Ureter (tissue), 1 donor: Measurements from ENCODE around the gene ATP6V0C. TPM values are rescaled to one million over a fixed set of nuclear protein-coding genes. Genes with fewer than 3 reads are reported as not detected.

Source experiments
- DNase-seq: peaks from one replicate; pipeline ENCODE4 v3.0.0-alpha.2; 2020; ENCODE audit warnings: low spot score
- total RNA-seq: library from RNA; stranded (reverse); gene quantifications from one replicate; pipeline ENCODE4 v1.2.4, GENCODE V29; 2023
- donor health status: DM: yes; HTN: yes; CAD: no.

ATP6V0C gene
- total RNA-seq, 1 donor from 2014 or later: 170 TPM

DNA sequence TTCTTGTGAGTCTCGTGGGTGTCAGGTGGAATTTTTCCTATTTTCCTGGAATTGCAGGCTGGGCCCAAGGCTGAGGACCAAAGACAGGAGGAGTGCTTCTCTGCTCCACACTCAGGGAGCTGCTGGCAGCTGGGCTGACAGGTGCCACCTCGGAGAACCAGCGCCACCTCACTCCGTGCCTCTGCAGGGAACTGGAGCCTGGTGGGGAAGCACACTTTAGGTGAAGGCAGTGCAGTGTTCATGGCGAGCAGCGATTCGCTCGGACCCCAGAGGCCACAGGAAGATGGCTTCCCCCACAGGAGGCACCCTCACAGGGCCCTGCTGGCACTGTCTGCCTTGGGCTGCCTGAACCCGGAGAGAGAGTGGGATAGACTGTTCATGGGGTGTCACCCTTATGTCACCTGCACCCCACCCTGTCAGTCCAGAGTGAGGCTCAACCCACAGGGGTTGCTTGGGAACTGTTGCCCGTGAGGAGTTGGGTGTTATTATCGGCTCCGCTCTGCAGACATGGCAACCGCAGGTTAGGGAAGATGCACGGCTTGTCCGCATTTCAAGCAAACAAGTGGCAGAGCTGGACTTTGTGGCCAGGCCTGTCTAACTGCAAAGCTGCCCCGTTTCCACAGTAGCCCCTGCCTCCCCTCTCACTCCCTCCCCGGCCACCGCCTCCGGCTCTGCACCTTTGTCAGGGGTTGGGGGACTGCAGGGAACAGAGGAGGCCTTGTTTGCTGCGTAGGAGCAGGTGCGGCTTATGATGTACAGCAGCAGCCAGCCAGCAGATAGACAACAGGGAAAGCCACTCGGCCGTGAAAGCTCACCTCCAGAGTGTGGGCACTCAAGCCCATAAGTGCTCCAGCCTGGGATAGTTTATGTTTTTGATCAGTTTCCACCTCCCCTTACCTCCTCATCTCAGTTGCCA, 23.3 kb upstream of the ATP6V0C start:
- no peak for DNase-seq

DNA sequence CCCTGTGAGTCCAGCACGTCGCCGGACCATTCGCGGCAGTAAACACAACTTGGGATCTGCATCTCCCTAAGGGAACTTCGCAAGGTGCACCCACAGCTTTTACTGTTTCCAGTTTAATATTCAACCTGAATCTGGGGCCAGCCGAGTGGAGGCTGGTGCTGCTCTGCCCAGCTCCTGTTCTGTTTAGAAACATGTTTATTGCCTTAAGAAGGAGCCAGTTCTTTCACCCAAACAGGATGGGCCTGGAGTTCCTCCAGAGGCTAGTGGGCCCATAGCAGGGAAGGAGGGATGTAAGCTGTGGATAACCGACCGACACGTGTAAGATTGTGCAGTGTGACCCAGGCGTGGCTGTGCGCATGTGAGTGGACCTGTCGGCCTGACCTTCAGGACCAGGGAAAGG, 21.5 kb upstream of the ATP6V0C start:
- no peak for DNase-seq

DNA sequence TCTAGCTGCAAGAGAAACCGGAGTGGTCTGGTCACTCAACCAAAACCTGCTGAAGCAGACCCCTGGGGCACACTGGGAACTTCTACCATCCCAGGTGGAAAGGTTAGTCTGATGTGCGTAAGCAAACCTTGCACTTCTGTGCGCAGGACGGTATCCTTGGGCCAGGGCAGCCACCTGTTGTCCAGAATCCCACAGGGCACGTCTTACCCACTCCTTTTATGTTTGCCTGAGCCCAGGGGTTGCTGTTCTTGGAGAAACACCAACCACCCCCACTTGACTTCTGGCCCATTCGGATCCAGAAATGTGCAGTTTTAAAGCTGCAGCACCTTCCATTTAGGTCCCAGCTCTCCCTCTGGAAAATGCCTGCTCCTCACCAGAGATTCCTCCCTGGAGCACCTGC, 20.1 kb upstream of the ATP6V0C start:
- DNase-seq: no peak

DNA sequence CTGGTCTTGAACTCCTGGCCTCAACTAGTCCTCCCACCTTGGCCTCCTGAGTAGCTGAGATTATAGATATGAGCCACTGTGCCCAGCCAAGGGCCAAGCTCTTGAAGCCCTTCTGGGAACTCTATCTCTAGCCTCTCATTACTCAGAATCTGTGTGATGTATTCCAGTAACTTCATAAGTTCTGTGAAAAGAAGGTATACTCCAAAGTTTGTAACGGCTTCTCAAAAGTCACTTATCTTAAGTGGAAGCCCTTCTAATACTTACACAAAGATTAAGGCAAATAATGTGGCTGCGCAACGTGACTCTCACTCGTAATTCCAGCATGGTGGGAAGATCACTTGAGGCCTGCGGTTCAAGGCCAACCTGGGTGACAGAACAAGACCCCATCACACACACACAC, 19.1 kb upstream of the ATP6V0C start:
- DNase-seq: no peak

DNA sequence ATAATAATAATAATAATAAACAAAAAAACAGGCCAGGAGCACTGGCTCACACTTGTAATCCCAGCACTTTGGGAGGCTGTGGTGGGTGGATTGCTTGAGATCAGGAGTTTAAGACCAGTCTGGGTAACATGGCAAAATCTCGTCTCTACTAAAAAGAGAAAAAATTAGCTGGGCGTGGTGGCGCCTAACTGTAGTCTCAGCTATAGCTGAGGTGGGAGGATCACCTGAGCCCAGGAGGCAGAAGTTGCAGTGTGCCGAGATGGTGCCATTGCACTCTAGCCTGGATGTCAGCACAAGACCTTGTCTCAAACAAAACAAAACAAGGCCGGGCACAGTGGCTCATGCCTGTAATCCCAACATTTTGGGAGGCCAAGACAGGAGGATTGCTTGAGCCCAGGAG, 18.7 kb upstream of the ATP6V0C start:
- no peak for DNase-seq

DNA sequence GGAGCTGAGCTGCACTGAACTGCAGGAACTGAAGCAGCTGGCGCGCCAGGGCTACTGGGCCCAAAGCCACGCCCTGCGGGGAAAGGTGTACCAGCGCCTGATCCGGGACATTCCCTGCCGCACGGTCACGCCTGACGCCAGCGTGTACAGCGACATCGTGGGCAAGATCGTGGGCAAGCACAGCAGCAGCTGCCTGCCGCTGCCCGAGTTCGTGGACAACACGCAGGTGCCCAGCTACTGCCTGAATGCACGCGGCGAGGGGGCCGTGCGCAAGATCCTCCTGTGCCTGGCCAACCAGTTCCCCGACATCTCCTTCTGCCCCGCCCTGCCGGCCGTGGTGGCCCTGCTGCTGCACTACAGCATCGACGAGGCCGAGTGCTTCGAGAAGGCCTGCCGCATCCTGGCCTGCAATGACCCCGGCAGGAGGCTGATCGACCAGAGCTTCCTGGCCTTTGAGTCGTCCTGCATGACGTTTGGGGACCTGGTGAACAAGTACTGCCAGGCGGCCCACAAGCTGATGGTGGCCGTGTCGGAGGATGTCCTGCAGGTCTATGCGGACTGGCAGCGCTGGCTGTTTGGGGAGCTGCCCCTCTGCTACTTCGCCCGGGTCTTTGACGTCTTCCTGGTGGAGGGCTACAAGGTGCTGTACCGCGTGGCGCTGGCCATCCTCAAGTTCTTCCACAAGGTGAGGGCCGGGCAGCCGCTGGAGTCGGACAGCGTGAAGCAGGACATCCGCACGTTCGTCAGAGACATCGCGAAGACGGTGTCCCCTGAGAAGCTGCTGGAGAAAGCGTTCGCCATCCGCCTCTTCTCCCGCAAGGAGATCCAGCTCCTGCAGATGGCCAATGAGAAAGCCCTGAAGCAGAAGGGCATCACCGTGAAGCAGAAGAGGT, 17.3 kb upstream of the ATP6V0C start:
- no peak for DNase-seq

DNA sequence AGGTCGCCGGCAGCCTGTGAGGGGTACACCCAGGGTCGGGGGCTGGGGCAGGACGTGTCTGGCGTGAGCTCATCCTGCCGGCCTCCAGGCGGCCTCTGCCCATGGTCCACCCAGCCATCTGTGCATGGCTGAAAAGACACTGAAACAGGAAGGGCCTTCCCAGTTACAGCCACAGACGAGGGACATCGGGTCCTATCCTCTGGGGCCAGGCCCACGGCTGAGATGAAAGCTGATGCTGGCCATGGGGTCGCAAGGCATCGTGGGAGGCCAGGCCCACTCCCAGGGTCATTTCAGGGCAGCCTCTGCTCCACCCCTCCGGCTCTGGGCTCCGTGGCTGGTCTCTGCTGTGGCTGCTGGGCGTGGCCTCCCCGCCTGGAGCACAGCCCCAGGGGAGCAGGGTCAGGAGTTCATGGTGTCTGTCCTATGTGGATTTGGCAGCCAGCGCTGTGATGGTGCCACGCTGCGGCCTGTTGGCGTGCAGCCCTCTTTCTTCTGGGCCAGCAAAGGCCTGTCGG, 16.6 kb upstream of the ATP6V0C start:
- DNase-seq: no peak

DNA sequence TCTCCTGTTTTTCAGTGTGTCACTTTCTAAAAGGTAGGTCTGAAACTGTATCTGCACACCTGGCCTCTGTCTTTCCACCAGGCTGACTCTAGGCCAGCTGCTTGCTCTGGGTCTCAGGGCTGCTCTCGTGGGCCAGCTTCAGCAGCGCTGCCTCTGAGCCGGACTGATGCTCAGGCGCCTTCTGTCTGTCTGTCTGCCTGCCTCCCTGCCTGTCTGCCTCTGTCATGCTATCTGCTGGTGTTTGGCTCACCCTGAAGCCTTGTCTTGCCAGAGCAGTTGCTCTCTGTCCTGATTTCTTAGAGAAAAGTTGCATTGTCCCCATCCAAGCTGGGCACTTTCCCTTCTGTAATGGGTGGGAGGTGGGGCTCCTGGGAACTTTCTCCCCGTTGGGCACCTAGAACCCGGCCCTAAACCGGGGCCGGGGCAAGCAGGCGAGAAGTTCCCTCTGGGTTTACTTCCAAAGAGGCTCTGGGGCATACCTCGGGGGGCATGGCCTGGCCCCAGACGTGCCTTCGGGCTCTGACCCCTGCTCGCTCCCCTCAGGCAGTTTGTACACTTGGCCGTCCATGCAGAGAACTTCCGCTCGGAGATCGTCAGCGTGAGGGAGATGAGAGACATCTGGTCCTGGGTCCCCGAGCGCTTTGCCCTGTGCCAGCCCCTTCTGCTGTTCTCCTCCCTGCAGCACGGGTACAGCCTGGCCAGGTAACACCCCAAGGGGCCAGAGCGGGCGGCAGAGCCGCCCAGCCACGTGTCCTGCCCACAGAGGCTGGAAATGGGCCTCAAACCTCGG, 15.9 kb upstream of the ATP6V0C start:
- no peak for DNase-seq

DNA sequence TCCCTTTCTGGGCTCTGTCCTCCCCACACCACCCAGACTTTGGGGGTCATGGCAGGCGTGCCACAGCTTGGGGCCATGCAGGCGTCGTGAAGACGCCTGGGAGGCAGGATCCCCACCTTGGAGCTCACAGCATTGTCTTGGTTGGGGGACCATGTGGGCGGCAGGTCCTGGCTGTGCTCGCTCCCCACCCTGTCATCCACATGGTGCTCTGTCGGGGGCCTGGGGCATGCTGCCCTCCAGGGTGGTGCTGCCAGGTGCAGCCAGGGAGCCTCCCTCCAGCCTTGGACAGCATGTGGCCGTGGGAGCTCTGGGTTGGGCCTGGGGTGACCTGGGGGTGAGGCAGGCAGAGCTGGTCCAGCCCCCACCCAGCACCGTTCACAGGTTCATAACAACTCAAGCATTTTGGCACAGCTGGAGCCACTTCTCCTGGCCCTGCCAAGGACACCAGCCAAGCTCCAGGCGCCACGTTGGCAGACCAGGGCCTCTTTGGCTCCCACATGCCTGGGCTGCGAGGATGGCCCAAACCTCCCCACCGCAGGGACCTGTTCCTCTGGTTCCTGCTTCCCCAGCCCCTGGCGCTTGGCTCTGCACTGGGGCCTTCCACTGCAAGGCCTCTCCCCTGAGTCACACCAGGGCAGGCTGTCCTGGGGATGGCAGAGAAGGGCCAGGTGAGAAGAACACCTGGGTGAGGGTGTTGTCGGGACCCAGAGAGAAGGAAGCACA, 15.1 kb upstream of the ATP6V0C start:
- DNase-seq: no peak

DNA sequence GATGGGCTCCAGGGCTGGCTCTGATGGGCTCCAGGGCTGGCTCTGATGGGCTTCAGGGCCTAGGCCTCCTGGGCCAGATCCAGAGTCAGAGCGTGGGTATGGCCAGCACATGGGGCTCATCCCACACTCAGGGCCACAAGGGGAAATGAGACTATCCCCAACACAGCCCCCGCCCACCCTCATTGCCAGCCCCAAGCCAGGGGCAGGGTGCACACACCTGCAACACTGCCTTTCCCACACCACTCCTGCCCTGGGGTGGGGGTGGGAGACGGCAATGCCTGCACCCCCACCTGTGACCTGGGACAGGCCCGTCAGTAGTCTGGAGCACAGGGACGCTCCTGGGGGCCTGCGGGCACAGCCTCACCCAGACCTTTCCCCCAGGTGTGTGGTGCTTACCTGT, 14.3 kb upstream of the ATP6V0C start:
- no peak for DNase-seq

DNA sequence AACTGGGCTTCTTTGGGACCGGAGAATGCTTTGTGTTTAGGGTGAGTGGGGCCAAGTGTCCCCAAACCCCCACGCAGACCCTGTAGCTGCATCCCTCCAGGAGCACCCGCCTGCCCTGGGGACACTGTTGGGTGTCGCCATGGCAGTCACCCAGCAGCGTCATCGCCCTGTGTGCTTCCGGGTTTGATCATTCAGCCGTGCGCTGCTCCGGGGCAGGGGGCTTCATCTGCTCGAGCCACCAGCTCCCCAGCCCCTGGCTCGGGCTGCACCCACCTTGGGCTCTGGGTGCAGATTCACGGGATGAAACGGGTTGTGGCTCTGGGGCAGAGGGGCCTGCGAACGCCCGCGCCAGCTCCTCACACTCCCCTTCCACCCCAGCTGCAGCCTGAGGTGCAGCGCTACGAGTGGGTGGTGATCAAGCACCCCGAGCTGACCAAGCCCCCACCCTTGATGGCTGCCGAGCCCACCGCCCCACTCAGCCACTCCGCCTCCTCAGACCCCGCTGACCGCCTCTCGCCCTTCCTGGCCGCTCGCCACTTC, 13.8 kb upstream of the ATP6V0C start:
- DNase-seq: no peak

DNA sequence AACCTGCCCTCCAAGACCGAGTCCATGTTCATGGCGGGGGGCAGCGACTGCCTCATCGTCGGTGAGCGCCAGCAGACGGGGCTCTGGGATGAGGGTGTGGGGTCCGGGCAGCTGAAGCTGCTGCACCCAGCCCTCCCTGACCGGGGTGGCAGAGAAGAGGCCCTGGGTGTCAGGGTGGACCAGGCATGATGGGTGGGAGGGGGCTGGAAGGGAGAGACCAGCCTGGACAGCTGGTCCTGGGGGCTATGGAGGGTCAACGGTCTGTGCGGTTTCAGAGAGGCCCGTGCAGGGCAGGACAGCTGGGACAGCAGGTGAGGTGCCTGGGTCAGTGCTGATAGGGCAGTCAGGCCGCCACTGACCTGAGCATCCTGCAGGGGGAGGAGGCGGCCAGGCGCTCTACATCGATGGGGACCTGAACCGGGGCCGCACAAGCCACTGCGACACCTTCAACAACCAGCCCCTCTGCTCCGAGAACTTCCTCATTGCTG, 13.3 kb upstream of the ATP6V0C start:
- DNase-seq: no peak

DNA sequence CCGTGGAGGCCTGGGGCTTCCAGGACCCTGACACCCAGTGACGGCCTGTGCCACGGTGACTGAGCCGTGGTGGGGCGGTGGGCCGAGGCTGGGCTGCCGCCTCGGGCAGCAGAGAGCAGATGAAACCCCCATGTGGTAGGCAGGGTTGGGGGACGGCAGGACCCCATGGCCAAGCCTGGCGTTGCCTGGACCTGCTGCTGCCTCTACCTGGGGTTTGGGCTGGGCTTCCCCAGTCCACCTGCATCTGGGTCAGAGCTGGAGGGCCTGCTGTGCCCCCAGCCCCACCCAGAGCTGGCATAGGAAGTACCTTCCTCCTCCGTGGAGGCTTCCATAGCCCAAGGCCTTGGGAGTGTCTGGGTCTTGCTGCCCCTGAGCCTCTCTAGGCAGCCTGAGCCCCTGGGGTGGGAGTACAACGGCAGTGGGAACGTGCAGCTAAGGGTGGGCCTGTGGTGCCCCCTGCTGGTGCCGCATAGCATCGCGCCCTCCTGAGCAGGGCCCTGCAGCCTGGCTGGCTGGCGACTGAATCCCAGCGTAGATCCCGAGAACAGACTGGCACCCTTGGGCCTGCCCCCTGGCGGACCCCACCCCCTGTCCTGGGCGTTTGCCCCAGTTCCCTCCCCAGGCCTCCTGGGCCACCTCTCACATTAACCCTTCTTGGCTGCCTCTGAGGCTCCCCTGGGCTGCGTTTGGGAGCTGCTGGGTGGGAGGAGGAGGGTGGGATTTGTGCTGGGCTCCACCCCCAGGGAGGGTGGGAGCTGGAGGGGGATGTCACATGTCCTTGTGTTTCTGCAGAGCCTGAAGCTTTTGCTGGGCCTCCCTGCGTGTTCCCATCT, 12.6 kb upstream of the ATP6V0C start:
- DNase-seq: peak; percentile 84

DNA sequence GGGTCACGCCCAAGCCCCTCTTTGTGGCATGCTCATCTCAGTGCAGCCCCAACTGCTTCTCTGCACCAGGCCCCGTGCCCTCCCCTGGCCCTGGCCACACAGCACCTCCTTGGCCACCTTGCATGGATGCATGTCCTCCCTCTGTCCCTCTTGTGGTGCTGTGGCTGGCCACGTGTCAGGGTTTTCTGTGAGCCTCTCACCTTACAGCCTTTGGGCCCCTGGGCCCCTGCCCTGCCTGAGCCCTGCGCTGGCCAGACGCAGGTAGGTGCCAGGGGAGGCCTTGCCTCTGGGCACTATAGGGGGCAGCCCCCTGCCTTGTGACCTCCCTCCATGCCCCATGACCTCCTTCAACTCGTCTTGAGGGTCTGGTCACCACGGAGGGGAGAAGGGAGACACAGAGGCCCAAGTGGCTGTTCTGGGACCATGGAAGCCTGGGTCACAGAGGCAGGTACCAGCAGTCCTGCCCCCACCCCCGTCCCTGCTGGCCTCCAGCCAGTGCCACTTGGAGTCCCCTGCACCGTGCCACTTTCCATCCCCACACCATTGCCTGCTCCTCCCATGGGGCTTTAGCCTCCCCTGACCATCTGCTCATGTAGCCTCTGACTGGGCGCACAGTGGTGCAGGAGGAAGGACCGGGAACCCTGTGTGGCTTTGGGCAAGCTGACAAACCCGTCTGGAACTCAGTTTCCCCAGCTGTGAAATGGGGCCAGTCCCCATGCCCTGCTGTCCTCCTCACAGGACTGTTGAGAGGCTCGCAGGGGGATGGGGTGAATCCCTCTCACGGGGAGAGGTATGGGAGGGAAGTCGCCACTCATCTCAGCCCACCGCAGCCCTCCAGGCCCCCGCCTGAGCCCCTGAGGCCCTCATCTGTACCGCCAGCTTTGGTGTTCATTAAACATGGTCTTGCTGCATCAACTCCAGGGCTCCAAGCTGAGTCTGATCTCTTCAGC, 11.5 kb upstream of the ATP6V0C start:
- no peak for DNase-seq

DNA sequence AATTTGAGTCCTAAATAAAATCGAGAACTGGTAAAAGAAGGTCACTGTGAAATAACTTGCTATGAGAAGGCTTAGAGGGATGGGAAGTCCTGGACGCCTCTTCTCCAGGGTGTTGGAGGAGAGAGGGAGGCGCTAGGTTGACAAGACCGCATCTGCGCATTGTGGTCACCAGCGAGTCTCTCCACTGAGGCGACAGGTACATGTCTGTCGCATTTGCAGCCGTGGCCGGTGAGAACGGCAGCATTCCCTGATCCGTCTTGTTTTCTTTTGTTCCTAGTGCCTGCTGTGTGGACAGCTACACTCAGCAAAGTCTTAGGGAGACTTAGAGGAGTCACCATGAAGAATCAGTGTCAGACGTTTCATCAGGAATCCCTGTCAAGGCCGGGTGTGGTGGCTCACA, 8.1 kb upstream of the ATP6V0C start:
- DNase-seq: no peak

DNA sequence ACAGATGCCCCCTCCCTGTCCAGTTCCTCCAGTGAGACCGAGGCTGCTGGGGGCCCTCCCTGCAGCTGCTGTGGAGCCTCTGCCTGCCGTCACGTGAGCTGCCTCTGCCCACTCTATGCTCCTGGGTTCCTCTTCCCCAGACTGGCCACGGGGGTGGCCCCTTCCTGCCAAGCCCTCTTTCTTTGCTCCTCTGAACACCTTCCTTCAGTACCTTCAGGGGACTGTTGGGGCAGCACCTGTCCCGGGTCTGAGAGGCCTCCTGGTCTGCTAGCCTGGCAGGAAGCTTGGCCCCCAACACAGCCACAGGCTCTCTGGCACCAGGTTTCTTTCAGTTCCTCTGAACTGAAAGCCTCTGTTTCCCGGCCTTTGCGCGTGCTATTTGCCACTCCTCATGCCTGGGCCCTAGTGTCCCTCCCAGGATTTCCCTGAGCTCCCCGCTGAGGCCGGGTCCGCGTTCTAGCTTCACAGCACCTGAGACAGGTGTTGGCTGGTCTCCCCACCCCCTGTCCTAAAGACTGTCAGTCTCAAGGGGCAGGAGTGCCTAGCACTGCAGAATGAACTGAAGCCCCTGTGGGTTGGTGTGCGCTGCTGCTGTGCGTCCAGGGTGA, 6.6 kb upstream of the ATP6V0C start:
- DNase-seq: no peak

DNA sequence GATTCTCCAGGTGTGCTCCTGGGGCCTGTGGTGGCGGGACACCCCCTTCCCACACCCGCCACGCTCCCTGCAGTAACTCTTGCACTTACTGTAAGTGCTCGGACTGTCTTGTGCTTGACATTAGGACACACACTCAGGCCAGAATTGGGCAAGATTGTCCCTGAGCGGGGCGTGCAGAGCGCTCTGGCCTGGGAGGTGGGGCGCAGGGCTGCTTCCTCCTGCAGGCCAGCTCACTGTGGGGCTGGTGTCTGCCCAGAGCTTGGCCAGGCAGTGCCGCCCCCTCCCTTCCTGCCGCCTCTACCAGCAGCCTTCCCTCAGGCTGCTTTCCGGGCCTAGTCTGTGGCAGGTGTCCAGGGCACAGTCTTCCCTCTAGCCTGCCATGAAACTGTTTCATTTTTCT, 6.1 kb upstream of the ATP6V0C start:
- DNase-seq: no peak

DNA sequence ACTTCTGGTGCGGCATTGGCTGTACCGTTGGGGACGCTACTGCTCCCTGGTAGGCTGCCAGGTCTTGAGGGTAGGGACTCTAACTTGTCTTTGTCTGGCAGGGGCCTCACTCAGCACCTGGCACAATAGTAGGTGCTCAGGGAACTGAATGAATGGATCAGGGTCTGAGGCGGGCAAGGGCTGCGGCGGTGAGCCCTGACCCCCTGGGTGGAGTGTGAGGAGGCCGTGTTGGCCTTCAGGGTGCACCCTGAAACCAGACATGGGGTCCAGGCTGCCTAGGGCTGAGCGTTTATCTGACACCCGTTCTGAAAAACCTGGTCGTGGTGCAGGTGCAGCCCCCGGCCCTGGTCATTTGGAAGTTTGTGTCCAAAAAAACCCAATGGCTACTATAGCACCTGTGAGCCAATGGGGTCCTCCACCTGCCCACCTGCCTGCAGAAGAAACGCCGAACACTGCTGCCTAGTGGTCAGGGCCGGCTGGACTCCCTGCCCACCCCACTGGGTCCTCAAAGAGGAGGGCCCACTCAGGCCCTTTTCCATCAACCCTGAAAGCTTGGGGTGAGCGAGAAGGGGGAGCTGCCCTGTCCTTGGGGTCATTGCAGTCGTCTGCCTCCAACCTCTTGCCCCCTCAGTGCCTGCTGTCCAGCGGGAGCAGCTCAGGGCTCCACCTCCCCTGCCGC, 4.9 kb upstream of the ATP6V0C start:
- no peak for DNase-seq
